HG03135 (cell line): ENCODE data around the gene KLHDC7B.

Experiments
- ATAC-seq: cut with Tn5 transposase; IDR thresholded peaks from one replicate; pipeline ENCODE4 v1.9.1; 2021; ENCODE audit warnings: mild to moderate bottlenecking, moderate library complexity; ENCODE audit not compliant: unreplicated experiment

KLHDC7B gene

DNA sequence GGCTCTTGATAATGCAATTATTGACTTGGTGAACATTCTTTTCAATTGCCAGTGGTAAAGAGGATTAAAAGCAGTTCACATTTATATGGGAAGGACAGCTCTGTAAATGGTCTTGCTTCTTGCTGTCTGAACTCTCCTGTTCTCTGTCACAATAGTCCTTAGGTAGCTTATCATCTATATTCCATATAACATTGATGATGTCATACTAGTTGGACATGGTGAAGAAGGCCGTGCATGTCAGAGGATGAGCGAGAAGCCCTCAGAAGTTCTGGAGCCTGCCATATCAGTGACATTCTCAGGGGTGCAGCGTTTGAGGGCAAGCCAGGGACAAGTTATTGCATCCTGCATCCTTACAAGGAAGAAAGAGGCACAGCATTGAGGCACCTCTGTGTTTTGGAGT, 39.5 kb downstream of the KLHDC7B start:
- no peak for ATAC-seq

DNA sequence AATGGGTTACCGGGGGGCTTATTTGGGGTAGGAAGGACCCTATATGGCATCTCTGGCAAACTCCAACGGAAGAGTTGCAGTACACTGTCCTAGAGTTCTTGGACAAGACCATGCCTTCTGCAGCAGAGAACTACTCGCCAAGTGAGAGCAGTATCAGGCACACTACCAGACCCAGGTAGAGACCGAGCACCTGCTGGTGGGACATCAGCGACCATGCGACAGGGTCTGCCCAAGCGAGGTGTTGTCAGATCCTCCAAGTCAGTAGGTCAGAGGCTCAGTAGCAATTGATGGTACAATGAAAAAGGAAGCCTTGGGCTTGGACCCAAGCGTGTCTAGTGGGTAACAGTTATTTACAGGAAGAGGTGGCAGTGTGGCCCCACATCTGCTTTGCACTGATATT, 40.1 kb downstream of the KLHDC7B start:
- no peak for ATAC-seq

DNA sequence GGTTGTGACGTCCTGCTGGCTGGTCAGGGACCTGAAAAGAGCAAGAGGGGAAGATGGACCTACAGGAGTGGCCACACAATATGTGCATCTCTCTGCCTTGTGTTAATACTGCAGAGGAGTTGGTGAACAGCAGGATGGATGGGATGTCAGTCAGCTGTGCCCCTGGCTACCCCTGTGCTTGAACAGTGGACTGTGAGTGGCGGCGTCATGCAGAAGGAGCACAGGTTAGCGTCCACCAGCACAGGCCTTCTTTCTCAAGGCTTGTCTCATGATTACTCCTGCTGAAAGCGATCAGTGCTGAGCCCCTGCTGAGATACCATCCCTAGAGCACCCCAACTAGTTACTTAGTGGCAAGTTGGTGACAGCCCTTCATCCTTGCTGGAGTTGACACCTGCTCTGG, 40.7 kb downstream of the KLHDC7B start:
- ATAC-seq: no peak

DNA sequence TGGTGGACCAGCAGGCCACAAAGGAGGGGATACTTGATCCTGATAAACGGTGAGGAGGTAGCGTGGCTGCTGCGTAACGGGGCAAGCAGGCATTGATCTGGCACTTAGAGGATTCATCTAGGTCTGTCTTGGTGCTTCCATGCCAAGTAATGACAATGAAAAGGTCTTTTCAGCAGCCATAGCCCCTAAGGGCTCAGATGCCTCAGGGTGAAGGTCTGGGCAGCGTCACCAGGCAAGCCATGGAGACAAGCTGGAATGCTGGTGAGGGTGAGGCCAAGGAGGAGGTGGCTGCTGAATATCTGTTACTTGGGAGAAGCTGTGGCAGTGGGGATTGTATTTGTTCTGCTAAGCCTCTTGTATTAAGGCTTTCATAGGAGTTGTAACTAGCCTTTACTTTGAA, 41.7 kb downstream of the KLHDC7B start:
- no peak for ATAC-seq

DNA sequence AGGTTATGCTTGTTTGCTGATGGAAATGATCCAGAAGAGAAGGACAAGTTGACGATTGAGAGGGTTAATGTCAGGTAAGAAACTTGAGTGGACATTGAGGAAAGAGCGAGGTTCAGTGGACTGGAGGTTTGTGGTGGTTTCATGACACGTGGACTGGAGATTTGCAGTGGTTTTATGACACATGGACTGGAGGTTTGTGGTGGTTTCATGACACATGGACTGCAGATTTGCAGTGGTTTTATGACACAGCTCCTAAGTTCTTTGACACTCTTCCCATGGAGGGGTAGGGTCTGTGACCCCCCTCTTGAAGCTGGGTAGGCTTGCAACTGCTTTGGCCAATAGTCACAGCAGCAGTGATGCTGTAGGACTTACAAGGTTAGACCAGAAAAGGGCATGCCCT, 49.5 kb downstream of the KLHDC7B start:
- no peak for ATAC-seq

DNA sequence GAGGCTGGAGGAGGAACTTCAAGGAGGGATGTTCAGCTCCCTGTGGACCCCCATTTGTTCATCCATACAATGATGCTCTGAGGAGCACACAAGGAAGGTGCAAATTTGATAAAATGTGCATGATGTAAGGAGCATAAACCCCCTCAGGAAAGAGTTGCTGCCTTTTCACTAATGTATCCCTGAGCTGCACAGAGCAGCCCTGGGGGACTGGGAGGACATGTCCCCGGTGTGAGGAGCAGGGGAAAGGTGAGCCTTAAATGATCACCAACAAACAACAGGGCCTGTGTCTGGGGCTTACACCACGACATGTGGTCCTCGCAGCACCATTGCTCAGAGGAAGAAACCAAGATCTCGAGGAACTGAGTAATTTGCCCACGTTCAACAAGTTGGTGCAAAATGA, 51.4 kb downstream of the KLHDC7B start:
- ATAC-seq: no peak

DNA sequence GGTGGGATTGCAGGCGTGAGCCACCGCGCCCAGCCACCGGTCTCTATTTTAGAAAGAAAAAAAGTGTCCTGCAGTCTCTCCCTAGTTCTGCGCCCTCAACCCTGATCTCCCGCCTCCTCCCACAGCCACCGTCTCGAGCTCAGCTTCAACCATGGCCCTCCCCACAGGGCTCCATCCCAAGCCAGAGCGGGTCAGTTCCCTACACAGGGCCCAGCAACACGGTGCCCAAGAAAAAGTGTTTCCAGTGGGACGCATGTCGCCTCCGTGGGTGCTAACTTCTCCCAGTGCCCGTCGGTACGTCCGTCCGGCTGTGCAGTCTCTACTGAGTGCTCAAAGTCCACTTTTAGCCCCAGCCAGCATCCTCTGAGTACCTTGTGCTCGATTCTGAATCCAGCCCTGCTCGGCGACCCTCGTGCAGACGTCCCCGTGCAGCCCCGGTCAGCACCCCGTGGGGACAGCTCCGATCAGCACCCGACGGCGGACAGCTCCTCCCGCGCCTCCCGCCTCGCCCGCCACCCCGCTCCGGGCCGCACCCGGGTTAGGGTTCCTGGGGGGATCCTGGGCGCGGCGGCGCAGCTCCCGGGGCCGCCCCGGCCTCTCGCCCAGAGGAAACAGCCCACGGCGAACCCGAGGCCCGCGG, 54.2 kb downstream of the KLHDC7B start:
- ATAC-seq: no peak

DNA sequence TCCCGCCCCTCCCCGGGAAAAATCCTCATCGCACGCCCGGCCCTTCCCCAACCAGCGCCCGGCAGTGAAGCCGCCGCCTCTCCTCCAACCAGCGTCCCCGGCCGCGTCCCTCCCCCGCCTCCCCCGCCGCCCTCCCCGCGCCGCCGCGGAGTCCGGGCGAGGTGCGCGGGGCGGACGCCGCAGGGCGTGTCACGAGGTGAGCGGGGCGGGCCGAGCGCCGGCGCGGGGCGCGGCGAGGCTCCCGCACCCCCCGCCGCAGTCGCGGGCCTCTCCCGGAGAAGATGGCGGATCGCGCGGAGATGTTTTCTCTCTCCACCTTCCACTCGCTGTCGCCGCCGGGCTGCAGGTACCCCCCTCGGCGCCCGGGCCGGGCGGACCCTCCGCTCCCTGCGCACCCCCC, 54.8 kb downstream of the KLHDC7B start, which contains the start of gene MAPK8IP2:
MAPK8IP2 (plus strand) TSS at position 256 of the 400 bp plus-strand sequence; CDS start at position 282, 26 bp downstream.
- no peak for ATAC-seq
